Nephron (organoid): ENCODE results near the gene ADGRG6.
A peak's percentile ranks its signal among the peaks of the same experiment; 100 is the strongest.

Experiments
- H3K27ac Mint-ChIP-seq, 3 experiments: 2 replicates each; pipeline ENCODE4 v1.8.0; 2020; ENCODE audit warnings: mixed read lengths in 3 of 3, mild to moderate bottlenecking in 2 of 3, moderate library complexity in 1 of 3
- H3K27me3 Mint-ChIP-seq: 2 replicates; pipeline ENCODE4 v1.8.0; 2021; ENCODE audit warnings: low read depth, mild to moderate bottlenecking, moderate library complexity, mixed read lengths
- H3K36me3 Mint-ChIP-seq: 2 replicates; pipeline ENCODE4 v1.8.0; 2020; ENCODE audit warnings: low read depth, mixed read lengths
- H3K4me1 Mint-ChIP-seq: 2 replicates; pipeline ENCODE4 v1.8.0; 2020; ENCODE audit warnings: mixed read lengths
- H3K4me3 Mint-ChIP-seq, 3 experiments: 2 replicates each; pipeline ENCODE4 v1.8.0; 2020; ENCODE audit warnings: mild to moderate bottlenecking in 3 of 3, mixed read lengths in 3 of 3, moderate library complexity in 2 of 3
- H3K9me3 Mint-ChIP-seq: 2 replicates; pipeline ENCODE4 v1.8.0; 2020; ENCODE audit warnings: mixed read lengths
- TF ChIP-seq, protein P1 (sequence below), 3 experiments: fragments of 200-600 bp; sonication (generic); IDR thresholded peaks; one replicate each; pipeline ENCODE4 v1.5.0; 2021; ENCODE audit warnings: antibody characterized with exemption in 3 of 3; ENCODE audit not compliant: unreplicated experiment in 3 of 3

Gene ADGRG6

GRCh38 chr6:142474531-142475289 is 172.9 kb downstream of the ADGRG6 start:
- TF ChIP-seq, protein P1, sequence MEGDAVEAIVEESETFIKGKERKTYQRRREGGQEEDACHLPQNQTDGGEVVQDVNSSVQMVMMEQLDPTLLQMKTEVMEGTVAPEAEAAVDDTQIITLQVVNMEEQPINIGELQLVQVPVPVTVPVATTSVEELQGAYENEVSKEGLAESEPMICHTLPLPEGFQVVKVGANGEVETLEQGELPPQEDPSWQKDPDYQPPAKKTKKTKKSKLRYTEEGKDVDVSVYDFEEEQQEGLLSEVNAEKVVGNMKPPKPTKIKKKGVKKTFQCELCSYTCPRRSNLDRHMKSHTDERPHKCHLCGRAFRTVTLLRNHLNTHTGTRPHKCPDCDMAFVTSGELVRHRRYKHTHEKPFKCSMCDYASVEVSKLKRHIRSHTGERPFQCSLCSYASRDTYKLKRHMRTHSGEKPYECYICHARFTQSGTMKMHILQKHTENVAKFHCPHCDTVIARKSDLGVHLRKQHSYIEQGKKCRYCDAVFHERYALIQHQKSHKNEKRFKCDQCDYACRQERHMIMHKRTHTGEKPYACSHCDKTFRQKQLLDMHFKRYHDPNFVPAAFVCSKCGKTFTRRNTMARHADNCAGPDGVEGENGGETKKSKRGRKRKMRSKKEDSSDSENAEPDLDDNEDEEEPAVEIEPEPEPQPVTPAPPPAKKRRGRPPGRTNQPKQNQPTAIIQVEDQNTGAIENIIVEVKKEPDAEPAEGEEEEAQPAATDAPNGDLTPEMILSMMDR (IDR thresholded peaks at IDR 0.05; ENCODE audit: unreplicated experiment in 3 of 3) = peak; percentile 78 to 81 (median 79)
- Mint-ChIP-seq H3K27me3 (peaks cover 5% of the 10 kb centered on the region), H3K27ac (peak overlapping the region; percentile 34 to 72 (median 57)), H3K4me1 (peaks cover 6% of the 10 kb centered on the region), H3K4me3 (peak overlapping the region in 2 of 3 experiments; percentile 40 to 49), H3K9me3 (no peaks in the 10 kb centered on the region), H3K36me3 (no peaks in the 10 kb centered on the region)

- Mint-ChIP-seq H3K27ac (no peak overlapping the region), H3K36me3 (no peaks in the 10 kb centered on the region), H3K9me3 (no peaks in the 10 kb centered on the region), H3K4me1 (peaks cover 6% of the 10 kb centered on the region), H3K27me3 (peaks cover 3% of the 10 kb centered on the region), H3K4me3 (no peak overlapping the region)
- TF ChIP-seq, protein P1 (IDR thresholded peaks at IDR 0.05; ENCODE audit: unreplicated experiment in 3 of 3) = no peak
Observed at GRCh38 chr6:142476452-142476851, 174.6 kb downstream of the ADGRG6 start.

DNA sequence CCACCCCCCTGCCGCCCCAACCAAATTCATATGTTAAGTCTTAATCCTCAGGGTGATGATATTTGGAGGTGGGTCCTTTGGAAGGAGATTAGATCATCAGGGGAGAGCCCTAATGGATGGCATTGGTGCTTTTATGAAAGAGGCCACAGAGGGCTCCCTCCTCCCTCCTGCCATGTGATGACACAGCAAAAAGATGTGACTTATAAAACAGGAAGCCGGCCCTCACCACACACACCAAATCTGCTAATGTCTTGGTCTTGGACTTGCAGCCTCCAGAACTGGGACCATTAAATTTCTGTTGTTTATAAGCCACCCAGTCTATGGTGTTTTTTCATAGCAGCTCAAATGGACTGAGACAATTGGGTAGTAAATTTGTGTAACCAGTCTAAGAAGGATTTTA is 176.3 kb downstream of the ADGRG6 start:
- Mint-ChIP-seq H3K4me1 (peaks cover 6% of the 10 kb centered on the region), H3K27me3 (peaks cover 3% of the 10 kb centered on the region), H3K27ac (no peak overlapping the region), H3K36me3 (no peaks in the 10 kb centered on the region), H3K4me3 (no peak overlapping the region), H3K9me3 (no peaks in the 10 kb centered on the region)
- TF ChIP-seq, protein P1 (IDR thresholded peaks at IDR 0.05; ENCODE audit: unreplicated experiment in 3 of 3) = no peak

DNA sequence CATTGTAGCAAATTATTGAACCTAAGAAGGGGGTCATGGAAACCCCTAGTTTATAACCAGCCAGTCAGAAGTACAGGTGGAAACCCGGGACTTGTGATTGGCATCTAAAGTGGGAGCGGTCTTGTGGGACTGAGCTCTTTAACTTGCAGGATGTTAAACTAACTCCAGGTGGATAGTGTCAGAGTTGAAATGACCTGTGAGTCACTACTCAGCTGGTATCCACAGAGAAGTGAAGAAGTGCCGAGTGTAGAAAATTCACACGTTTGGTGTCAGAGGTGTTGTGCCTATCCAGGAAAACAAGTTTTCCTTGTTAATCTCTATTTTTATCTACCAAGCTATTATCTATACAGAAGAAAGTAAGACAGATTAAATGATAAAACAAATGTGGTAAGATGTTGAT is 179.7 kb downstream of the ADGRG6 start:
- H3K36me3 Mint-ChIP-seq = no peaks in the 10 kb centered on the region
- TF ChIP-seq, protein P1 (IDR thresholded peaks at IDR 0.05; ENCODE audit: unreplicated experiment in 3 of 3) = no peak
- H3K9me3 Mint-ChIP-seq = no peaks in the 10 kb centered on the region
- peaks cover 2% of the 10 kb centered on the region for H3K27me3 Mint-ChIP-seq
- no peak overlapping the region for H3K27ac Mint-ChIP-seq
- H3K4me3 Mint-ChIP-seq = no peak overlapping the region
- no peaks in the 10 kb centered on the region for H3K4me1 Mint-ChIP-seq

DNA sequence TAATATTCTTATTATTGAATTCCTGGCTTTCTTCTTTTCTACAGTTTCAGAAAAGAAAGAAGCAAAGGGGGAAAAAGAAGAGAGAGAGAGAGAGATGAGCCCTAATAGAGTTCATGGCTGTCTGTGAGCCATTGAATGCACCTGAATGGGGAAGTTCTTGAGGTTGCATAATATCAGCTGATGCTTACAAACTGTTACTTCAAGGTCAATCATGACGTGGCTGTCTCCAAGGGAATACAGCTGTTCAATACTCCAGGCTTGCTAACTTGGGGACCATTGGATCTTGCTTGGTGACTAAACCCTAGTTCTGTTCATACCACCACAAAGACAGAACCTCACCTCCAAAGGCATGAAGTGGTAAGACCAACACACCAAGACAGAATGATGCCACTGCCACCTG is 180.4 kb downstream of the ADGRG6 start:
- no peaks in the 10 kb centered on the region for H3K9me3 Mint-ChIP-seq
- TF ChIP-seq, protein P1 (IDR thresholded peaks at IDR 0.05; ENCODE audit: unreplicated experiment in 3 of 3) = no peak
- no peak overlapping the region for H3K27ac Mint-ChIP-seq
- H3K36me3 Mint-ChIP-seq = no peaks in the 10 kb centered on the region
- no peaks in the 10 kb centered on the region for H3K4me1 Mint-ChIP-seq
- no peak overlapping the region for H3K4me3 Mint-ChIP-seq
- H3K27me3 Mint-ChIP-seq = no peaks in the 10 kb centered on the region

- TF ChIP-seq, protein P1 (IDR thresholded peaks at IDR 0.05; ENCODE audit: unreplicated experiment in 3 of 3) = no peak
- H3K4me3 Mint-ChIP-seq = no peak overlapping the region
- H3K36me3 Mint-ChIP-seq = no peaks in the 10 kb centered on the region
- H3K27me3 Mint-ChIP-seq = no peaks in the 10 kb centered on the region
- no peaks in the 10 kb centered on the region for H3K9me3 Mint-ChIP-seq
- H3K27ac Mint-ChIP-seq = no peak overlapping the region
- no peaks in the 10 kb centered on the region for H3K4me1 Mint-ChIP-seq
Observed at GRCh38 chr6:142482974-142483373, 181.2 kb downstream of the ADGRG6 start.
